Measurements from ENCODE around the gene COBL.

DNA sequence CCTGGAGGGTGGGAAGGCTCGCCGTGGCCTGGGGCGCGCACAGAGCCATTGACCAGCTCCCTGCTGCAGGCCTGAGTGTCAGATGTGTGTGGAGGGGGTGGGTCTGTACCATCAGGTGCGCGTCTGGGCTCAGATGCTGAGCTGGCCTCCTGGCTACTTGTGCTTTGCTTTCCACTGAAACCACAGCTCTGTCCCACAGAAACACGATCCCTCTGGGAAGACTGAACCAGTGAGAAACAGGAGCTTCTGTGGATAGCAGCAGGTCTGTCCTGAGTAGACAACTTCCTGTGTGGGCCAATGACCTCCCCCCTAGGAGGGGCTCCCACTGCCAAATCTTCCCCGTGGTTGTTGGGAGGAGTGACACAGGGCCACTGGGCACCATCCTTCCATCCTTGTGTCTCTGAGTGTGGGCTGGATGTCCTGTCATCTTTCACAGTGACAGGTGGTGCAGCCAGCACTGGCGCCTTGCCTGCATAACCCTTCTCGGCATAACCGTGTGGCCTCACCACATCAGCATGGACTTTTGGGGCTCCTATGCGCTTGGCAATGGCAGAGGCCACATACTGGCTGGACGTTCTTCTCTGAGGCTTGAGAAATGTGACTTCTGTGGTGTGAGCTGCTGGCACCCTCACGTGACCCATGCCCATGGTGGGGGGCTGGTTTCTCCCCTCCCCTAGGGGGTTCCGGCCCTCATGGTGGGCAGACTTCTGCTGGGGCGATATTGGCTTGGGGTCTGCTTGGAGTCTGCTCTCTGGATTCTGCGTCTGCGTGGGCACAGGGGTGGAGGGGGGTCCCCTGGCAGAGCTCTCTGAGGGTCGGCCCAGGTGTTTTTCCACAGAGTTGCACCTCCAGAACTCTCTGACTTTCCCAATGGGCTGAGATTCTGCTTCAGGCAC is 288.4 kb downstream of the COBL start:
- TF ChIP-seq CTCF (conservative IDR thresholded peaks at IDR 0.05; ENCODE audit: low read depth, low read length) (no peak), POLR2A (IDR thresholded peaks at IDR 0.05; ENCODE audit: low read depth, low read length) (no peak), MXI1 (IDR thresholded peaks at IDR 0.05; ENCODE audit: borderline replicate concordance, low read depth, low read length) (no peak), RCOR1 (IDR thresholded peaks at IDR 0.05; ENCODE audit: insufficient replicate concordance, low read length) (no peak), RAD21 (IDR thresholded peaks at IDR 0.05; ENCODE audit: low read length) (no peak)

All from IMR-90 (cell line).